Uterus (tissue), 2 donors: ENCODE data around the gene NR6A1.

Experiments
- POLR2A ChIP-seq, 2 donors: fragments of 450-650 bp; IDR thresholded peaks; one replicate each; pipeline ENCODE4 v1.6.1; 2016; ENCODE audit warnings: antibody characterized with exemption in 2 of 2, mild to moderate bottlenecking in 1 of 2, moderate library complexity in 1 of 2
- TF ChIP-seq, protein P1 (sequence below), 4 experiments: fragments of 200-600 bp in 2 of 4; fragments of 450-650 bp in 2 of 4; sonication (generic) in 2 of 4; IDR thresholded peaks; one replicate each; pipeline ENCODE4 v1.5.1; 2016 to 2019; ENCODE audit warnings: antibody characterized with exemption in 4 of 4, mild to moderate bottlenecking in 2 of 4, moderate library complexity in 1 of 4

- TF ChIP-seq, protein P1, sequence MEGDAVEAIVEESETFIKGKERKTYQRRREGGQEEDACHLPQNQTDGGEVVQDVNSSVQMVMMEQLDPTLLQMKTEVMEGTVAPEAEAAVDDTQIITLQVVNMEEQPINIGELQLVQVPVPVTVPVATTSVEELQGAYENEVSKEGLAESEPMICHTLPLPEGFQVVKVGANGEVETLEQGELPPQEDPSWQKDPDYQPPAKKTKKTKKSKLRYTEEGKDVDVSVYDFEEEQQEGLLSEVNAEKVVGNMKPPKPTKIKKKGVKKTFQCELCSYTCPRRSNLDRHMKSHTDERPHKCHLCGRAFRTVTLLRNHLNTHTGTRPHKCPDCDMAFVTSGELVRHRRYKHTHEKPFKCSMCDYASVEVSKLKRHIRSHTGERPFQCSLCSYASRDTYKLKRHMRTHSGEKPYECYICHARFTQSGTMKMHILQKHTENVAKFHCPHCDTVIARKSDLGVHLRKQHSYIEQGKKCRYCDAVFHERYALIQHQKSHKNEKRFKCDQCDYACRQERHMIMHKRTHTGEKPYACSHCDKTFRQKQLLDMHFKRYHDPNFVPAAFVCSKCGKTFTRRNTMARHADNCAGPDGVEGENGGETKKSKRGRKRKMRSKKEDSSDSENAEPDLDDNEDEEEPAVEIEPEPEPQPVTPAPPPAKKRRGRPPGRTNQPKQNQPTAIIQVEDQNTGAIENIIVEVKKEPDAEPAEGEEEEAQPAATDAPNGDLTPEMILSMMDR (IDR thresholded peaks at IDR 0.05): no peak
- no peak for TF ChIP-seq POLR2A (IDR thresholded peaks at IDR 0.05)
Measured at GRCh38 chr9:124686918-124687317, 84.2 kb downstream of the NR6A1 start.
